HS-27A (cell line): ENCODE measurements around the gene APH1B.
"Not testable (repeated sequence)": the region's sequence is repeated elsewhere in the genome, so short reads cannot be mapped to it uniquely, and the experiment has no call there.

ENCODE experiments used
- DNase-seq: peaks from one replicate; pipeline ENCODE4 v3.0.0-alpha.2; 2012; ENCODE audit warnings: low read depth, missing footprints

APH1B gene

GRCh38 chr15:63331456-63331855 is 54.1 kb downstream of the APH1B start:
- no peak for DNase-seq

- peak; percentile 90 for DNase-seq
Observed at GRCh38 chr15:63332367-63333124, 55.1 kb downstream of the APH1B start.

GRCh38 chr15:63334821-63335220 is 57.4 kb downstream of the APH1B start:
- no peak for DNase-seq

DNA sequence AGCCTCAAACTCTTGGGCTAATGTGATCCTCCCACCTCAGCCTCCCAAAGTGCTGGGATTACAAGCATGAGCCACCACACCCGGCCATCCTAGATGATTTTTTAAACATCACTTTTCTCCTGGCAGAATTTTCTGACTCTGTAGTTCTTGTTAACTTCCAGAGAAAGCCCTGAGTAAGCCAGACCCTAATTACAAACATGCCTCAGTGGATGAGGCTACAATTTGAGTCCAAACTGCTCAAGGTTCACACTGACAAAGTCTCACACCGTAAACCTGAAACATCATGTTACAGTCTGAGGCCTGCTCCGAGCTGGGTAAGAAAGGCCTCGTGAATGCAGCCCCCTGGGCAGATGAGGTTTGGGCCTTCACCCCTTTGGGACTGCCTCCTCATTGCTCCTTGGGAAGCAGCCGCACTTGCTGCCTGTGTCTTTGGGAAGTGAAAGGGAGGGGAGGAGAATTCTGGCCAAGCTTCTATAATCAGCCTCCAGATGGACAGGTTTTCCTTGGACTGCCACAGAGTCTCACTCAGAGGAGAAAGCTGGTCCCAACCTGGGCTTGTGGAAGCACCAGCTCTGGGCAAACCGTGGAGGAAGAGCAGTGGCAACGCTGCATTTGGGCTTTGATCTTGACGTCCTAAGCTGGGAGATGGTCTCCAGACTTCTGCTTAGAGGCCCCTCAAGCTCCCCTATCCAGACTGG is 58.3 kb downstream of the APH1B start:
- no peak for DNase-seq

DNA sequence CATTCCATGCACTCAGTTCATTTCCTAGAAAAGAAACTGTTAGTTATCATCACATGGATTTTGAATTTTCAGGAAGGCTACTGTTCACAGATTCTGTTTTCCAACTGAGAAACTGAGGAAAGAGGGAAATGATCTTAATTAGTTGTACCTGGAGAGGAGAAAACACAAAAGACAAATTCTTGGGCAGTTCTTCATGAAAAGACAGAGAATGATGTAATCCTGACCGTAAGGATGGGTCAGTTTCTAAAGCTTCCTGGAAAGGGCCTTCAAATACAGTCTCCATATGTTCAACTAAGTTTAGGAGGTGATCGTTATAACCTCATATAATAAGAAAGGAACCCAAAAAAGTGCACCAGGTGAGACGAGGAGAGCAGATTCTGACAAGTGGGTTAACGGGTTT is 59.6 kb downstream of the APH1B start:
- no peak for DNase-seq

GRCh38 chr15:63338170-63338569 is 60.8 kb downstream of the APH1B start:
- DNase-seq: no peak

- DNase-seq: no peak
Observed at GRCh38 chr15:63339006-63339766, 61.8 kb downstream of the APH1B start.

GRCh38 chr15:63339836-63340235 is 62.4 kb downstream of the APH1B start:
- no peak for DNase-seq

DNA sequence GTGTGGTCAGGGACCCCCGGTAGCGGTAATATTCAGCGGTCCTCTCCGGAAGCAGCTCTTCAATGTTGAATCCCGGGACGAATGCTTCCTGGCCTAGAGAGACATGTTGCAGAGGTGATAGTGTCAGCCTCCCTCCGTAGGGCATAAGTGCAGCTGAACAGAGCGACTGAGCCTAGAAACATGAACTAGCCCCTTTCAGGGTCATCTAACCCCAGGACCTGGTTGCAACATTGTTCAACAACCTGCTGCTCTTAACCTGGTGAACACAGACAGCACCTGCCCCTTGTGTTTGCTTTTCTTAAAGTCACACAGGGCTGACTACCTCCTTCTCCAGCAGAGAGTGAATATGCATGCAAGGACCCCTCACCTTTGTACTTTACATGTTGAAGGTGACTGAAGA is 62.9 kb downstream of the APH1B start:
- DNase-seq: no peak

GRCh38 chr15:63340878-63341277 is 63.5 kb downstream of the APH1B start:
- no peak for DNase-seq

DNA sequence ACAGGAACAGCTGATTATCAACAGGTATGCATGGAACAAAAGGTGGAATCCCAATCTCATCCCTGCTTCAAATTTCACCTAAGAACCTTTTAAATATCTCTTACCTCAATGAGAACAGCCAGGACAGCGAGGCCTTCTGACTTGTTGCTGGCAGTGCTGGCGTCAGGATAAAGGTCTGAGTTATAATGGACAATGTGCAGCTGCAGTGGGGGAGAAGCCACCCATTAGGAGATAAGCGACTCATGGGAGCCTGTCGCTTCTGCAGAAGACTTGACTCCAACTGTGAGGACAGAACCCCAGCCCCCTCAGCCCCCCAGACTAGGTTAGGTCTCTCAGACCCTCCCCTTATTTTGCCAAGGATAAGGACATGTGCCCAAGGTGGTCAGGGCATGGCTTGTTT is 64.5 kb downstream of the APH1B start:
- no peak for DNase-seq

GRCh38 chr15:63342996-63343562 is 65.7 kb downstream of the APH1B start:
- DNase-seq: not testable (repeated sequence)

- DNase-seq: no peak
Observed at GRCh38 chr15:63344731-63345390, 67.5 kb downstream of the APH1B start.

- no peak for DNase-seq
Observed at GRCh38 chr15:63345391-63345752, 68.0 kb downstream of the APH1B start.

DNA sequence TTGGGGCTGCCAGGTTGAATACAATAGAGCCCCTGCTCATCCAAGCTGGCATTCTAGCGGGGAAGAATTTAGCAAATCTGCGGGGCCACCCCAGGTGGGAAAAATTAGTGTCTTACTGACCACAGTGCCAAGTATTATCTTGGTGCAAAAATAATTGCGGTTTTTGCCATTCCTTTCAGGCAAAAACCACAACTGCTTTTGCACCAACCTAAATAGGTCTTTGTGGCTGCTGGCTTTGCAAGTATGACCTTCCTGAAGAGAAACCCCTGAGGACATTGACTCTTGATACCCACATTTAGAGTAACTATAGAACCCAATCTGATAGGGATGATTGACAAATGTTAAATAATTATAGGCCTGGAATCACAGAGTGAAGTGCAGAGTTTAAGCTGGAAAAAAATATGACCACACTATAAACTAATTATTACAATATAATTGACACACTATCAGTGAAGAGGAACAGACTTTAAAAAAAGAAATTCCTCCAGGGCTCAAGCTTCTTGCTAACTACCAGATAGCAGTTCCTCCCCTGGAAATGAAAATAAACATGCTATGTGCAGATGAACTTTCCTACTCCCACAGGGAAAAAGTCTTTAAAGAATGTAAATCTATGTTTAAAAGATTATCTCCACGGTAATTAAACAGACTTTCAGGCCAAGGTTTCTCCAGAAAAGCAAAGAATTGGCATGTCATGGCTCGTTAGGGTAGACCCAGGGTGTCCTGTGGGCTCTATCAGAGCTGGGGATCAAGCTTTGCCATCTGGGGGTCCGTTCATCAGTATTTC is 69.9 kb downstream of the APH1B start:
- DNase-seq: no peak

GRCh38 chr15:63348392-63348791 is 71.0 kb downstream of the APH1B start:
- DNase-seq: no peak

DNA sequence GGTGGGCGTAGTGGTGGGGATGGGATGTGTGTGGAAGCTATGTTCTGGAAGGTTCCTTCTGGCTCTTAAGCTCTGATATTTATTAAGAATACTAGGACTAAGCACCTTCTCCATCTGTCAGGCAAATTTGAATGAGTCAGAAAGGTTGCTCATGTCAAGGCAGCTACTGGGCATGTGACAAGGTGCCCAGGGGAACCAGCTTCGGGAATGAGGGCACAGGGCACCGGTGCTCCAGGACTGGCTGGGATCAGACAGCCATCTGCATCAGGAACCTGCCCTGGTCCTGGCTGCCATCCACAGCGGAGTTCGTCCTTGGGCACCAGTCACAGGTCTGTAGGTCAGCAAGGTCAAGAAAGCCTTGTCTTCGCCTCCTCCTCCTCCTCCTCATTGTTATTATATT is 71.8 kb downstream of the APH1B start:
- no peak for DNase-seq

DNA sequence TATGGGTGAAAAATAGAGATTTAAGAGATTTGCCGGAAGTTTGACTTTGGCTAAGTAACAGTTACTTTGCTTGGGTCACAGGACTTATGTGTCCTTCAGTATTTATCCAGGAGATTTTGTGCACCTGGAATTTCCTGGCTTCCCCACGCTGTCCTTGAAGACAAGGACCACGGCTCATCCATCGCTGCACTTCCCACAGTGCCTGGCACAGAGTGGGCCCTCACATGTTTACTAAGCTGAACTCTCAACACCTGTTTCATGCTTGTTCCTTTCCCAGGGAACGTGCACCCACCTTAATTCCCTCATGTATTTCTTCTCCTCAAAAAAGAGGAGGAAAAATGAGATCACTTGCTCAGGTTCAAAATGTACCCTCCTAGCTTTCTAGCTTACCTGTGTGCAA is 72.2 kb downstream of the APH1B start:
- DNase-seq: no peak

GRCh38 chr15:63350178-63350621 is 72.8 kb downstream of the APH1B start:
- no peak for DNase-seq

- DNase-seq: no peak
Observed at GRCh38 chr15:63351170-63351569, 73.8 kb downstream of the APH1B start.

- DNase-seq: no peak
Observed at GRCh38 chr15:63352808-63353207, 75.4 kb downstream of the APH1B start.
